ENCODE measurements around the gene KCNJ6. TPM values are rescaled to one million over a fixed set of nuclear protein-coding genes. Genes with fewer than 3 reads are reported as not detected.
"Not testable (repeated sequence)": the region's sequence is repeated elsewhere in the genome, so short reads cannot be mapped to it uniquely, and the experiment has no call there.

KCNJ6 gene
- total RNA-seq, 1 experiment from 2014 or later: not detected

- no peaks in the 10 kb centered on the region for H3K27me3 ChIP-seq (ENCODE audit: insufficient read depth, low read length)
- H3K4me3 ChIP-seq (replicated peaks in 1 of 2; ENCODE audit: low read depth in 1 of 2, low read length in 2 of 2): no peak overlapping the region
- BruUV-seq (replicated peaks): no TSS peak
- no peaks in the 10 kb centered on the region for H3K36me3 ChIP-seq (ENCODE audit: control insufficient read depth in 1 of 2, insufficient read depth in 2 of 2, low read length in 2 of 2)
- TF ChIP-seq EZH2phosphoT487 (IDR thresholded peaks at IDR 0.05; ENCODE audit: borderline replicate concordance) (no peak), SIN3A (IDR thresholded peaks at IDR 0.05; ENCODE audit: low read depth) (no peak), ATF3 (IDR thresholded peaks at IDR 0.05) (no peak), ZFX (IDR thresholded peaks at IDR 0.05) (no peak), ELF1 (IDR thresholded peaks at IDR 0.05; ENCODE audit: borderline replicate concordance, low read depth) (no peak), ZNF274 (IDR thresholded peaks at IDR 0.05; ENCODE audit: low read depth, low read length) (no peak), JUND (IDR thresholded peaks at IDR 0.05) (no peak), POLR2A (IDR thresholded peaks at IDR 0.05; ENCODE audit: borderline replicate concordance, extremely low read depth, insufficient read depth, insufficient read length) (no peak), CEBPB (IDR thresholded peaks at IDR 0.05; ENCODE audit: low read depth) (no peak), MAX (IDR thresholded peaks at IDR 0.05) (no peak), CTCF (IDR thresholded peaks at IDR 0.05 in 2 of 3, conservative IDR thresholded peaks at IDR 0.05 in 1 of 3; ENCODE audit: borderline replicate concordance in 1 of 3, insufficient read depth in 1 of 3, low read depth in 2 of 3, low read length in 2 of 3) (no peak), SRF (IDR thresholded peaks at IDR 0.05; ENCODE audit: low read depth) (no peak), TCF7L2 (IDR thresholded peaks at IDR 0.05; ENCODE audit: borderline replicate concordance, extremely low read depth, insufficient read depth, insufficient read length) (no peak), ZBTB33 (IDR thresholded peaks at IDR 0.05; ENCODE audit: extremely low read depth, insufficient replicate concordance, low read length) (no peak), SP1 (IDR thresholded peaks at IDR 0.05; ENCODE audit: low read depth) (no peak), CBX3 (IDR thresholded peaks at IDR 0.05; ENCODE audit: low read depth) (no peak), EGR1 (IDR thresholded peaks at IDR 0.05; ENCODE audit: low read depth) (no peak), RAD21 (IDR thresholded peaks at IDR 0.05; ENCODE audit: low read depth) (no peak), EZH2 (IDR thresholded peaks at IDR 0.05) (no peak), FOSL1 (IDR thresholded peaks at IDR 0.05; ENCODE audit: low read depth) (no peak)
- ATAC-seq: no peak
- intact Hi-C loops (cut with micrococcal nuclease): no loop called here
- no peaks in the 10 kb centered on the region for H3K9me2 ChIP-seq (ENCODE audit: insufficient read depth)
- no peak overlapping the region for H3K27ac ChIP-seq (ENCODE audit: low read depth, low read length)
- H2AFZ ChIP-seq (ENCODE audit: low read depth, low read length, poor library complexity, severe bottlenecking): no peak overlapping the region
- DNase-seq (ENCODE audit: low read depth, low spot score): no peak
- ChIA-PET CTCF (no interaction called here), POLR2A (no interaction called here), RAD21 (ENCODE audit: low non-redundant PET in 1 of 2, low total read pairs in 2 of 2, uncharacterized antibody in 2 of 2, unreplicated experiment in 2 of 2) (no interaction called here)
- no peaks in the 10 kb centered on the region for H3K79me2 ChIP-seq (ENCODE audit: insufficient read depth, low read length)
- H3K4me1 ChIP-seq (ENCODE audit: control insufficient read depth in 1 of 2, insufficient read depth in 2 of 2, low read length in 2 of 2): no peaks in the 10 kb centered on the region
- H3K9ac ChIP-seq (ENCODE audit: low read length): no peak overlapping the region
- no peaks in the 10 kb centered on the region for H4K20me1 ChIP-seq (ENCODE audit: insufficient read depth)
- peaks cover 5 to 10% of the 10 kb centered on the region in 2 experiments; a peak in 1 of 4 replicates for H3K9me3 ChIP-seq (ENCODE audit: control insufficient read depth in 1 of 2, insufficient read depth in 1 of 2, low read depth in 1 of 2, low read length in 2 of 2)
- H3K4me2 ChIP-seq (ENCODE audit: low read length): no peak overlapping the region
Observed at GRCh38 chr21:37578471-37579126, 337.7 kb downstream of the KCNJ6 start.

GRCh38 chr21:37576929-37577328, 339.3 kb downstream of the KCNJ6 start:
- H3K36me3 ChIP-seq (ENCODE audit: control insufficient read depth in 1 of 2, insufficient read depth in 2 of 2, low read length in 2 of 2); H3K9ac ChIP-seq (ENCODE audit: low read length); CTCF ChIA-PET; POLR2A ChIA-PET; H3K4me3 ChIP-seq (replicated peaks in 1 of 2; ENCODE audit: low read depth in 1 of 2, low read length in 2 of 2); H2AFZ ChIP-seq (ENCODE audit: low read depth, low read length, poor library complexity, severe bottlenecking); H3K4me2 ChIP-seq (ENCODE audit: low read length); DNase-seq (ENCODE audit: low read depth, low spot score); H3K27ac ChIP-seq (ENCODE audit: low read depth, low read length); H3K4me1 ChIP-seq (ENCODE audit: control insufficient read depth in 1 of 2, insufficient read depth in 2 of 2, low read length in 2 of 2); ATAC-seq; H3K9me2 ChIP-seq (ENCODE audit: insufficient read depth); BruUV-seq (replicated peaks); RAD21 ChIA-PET (ENCODE audit: low non-redundant PET in 1 of 2, low total read pairs in 2 of 2, uncharacterized antibody in 2 of 2, unreplicated experiment in 2 of 2); H4K20me1 ChIP-seq (ENCODE audit: insufficient read depth); H3K27me3 ChIP-seq (ENCODE audit: insufficient read depth, low read length); intact Hi-C loops (cut with micrococcal nuclease); H3K79me2 ChIP-seq (ENCODE audit: insufficient read depth, low read length): not testable (repeated sequence)
- peaks cover 5 to 10% of the 10 kb centered on the region in 2 experiments; a peak in 1 of 4 replicates for H3K9me3 ChIP-seq (ENCODE audit: control insufficient read depth in 1 of 2, insufficient read depth in 1 of 2, low read depth in 1 of 2, low read length in 2 of 2)

Measured in HCT116 (cell line).